Activated CD4-positive, CD25-positive, alpha-beta regulatory T cell treated with anti-CD3 and anti-CD28 coated beads, Interleukin-2, amount 50 U/mL, for 72 hours (primary cell): ENCODE data around the gene THOC6.

Experiments used
- DNase-seq: peaks from one replicate; pipeline ENCODE4 v3.0.0; 2021

Gene THOC6

GRCh38 chr16:3017794-3018506 lies 5.9 kb upstream of the THOC6 start, which contains the start of gene CLDN6:
Gene CLDN6 (minus strand): TSS chr16:3018183. CDS start chr16:3016021, 2,162 bp downstream.
- DNase-seq, result no peak

DNA sequence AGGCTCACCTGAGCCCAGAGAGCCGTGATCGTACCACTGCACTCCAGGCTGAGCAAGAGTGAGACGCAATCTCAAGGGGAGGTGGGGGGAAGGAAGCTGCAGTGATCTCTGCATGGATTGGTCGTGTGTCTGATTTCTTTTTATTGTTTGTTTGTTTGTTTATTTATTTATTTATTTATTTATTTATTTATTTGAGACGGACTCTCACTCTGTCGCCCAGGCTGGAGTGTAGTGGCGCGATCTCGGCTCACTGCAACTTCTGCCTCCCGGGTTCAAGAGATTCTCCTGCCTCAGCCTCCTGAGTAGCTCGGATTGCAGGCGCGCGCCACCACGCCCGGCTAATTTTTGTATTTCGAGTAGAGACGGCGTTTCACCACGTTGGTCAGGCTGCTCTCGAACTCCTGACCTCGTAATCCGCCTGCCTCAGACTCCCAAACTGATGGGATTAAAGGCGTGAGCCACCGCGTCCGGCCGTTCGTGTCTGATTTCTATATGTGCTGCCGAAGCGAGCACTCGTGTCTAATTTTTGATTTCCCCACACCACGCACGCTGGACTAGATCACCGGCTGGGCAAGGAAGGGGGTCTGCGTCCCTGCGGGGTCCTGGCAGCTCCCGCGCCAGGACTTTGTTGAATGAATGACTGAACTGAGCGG lies 4.1 kb upstream of the THOC6 start:
- no peak for DNase-seq

- DNase-seq, result peak; percentile 77
Measured at GRCh38 chr16:3020247-3020603, 3.6 kb upstream of the THOC6 start, which contains the start of gene TNFRSF12A. Gene TNFRSF12A (plus strand): TSS chr16:3020368. CDS start chr16:3020398, 30 bp downstream.

- DNase-seq, result peak; percentile 59
Measured at GRCh38 chr16:3020604-3021448, 3.0 kb upstream of the THOC6 start.

DNA sequence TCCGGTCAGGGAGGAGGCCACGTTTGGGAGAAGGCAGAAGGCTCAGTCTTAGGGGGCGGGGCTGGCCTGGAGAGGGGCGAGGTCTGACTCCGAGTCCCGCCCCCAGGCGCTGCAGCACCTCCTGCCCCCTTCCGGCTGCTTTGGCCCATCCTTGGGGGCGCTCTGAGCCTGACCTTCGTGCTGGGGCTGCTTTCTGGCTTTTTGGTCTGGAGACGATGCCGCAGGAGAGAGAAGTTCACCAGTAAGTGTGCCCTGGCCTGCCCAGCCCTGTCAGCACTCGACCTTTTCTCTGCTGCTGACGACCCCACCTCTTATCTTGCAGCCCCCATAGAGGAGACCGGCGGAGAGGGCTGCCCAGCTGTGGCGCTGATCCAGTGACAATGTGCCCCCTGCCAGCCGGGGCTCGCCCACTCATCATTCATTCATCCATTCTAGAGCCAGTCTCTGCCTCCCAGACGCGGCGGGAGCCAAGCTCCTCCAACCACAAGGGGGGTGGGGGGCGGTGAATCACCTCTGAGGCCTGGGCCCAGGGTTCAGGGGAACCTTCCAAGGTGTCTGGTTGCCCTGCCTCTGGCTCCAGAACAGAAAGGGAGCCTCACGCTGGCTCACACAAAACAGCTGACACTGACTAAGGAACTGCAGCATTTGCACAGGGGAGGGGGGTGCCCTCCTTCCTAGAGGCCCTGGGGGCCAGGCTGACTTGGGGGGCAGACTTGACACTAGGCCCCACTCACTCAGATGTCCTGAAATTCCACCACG lies 2.2 kb upstream of the THOC6 start:
- peak; percentile 76 for DNase-seq

- DNase-seq, result peak; percentile 83
Measured at GRCh38 chr16:3022208-3022683, 1.6 kb upstream of the THOC6 start.

GRCh38 chr16:3022684-3023414 lies 986 bp upstream of the THOC6 start:
- no peak for DNase-seq

GRCh38 chr16:3023415-3023668 lies 493 bp upstream of the THOC6 start:
- no peak for DNase-seq

- DNase-seq, result no peak
Measured at GRCh38 chr16:3025032-3026002, 1.5 kb downstream of the THOC6 start.

GRCh38 chr16:3026003-3026378 lies 2.2 kb downstream of the THOC6 start:
- DNase-seq, result no peak

DNA sequence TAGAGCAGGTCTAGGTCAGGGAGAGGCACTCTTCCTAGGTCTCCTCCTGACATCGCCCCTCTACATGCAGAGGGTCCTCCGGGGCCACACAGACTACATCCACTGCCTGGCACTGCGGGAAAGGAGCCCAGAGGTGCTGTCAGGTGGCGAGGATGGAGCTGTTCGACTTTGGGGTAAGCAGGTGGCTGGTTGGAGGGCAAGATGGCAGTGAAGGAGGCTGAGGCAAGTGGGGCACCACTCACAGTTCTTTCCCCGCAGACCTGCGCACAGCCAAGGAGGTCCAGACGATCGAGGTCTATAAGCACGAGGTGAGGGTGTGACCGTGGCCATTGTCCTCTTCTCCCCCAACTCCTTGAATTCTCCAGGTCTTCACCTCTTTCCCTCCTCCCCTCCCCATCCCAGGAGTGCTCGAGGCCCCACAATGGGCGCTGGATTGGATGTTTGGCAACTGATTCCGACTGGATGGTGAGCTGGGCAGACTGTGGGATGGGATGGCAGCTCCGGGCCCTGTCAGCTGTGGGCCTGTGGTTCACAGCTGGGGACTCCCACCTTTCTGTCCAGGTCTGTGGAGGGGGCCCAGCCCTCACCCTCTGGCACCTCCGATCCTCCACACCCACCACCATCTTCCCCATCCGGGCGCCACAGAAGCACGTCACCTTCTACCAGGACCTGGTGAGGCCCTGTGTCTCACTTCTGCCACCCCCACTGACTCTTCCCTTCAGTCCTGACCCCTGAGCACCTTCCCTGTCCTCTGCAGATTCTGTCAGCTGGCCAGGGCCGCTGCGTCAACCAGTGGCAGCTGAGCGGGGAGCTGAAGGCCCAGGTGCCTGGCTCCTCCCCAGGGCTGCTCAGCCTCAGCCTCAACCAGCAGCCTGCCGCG lies 3.0 kb downstream of the THOC6 start:
- no peak for DNase-seq

DNA sequence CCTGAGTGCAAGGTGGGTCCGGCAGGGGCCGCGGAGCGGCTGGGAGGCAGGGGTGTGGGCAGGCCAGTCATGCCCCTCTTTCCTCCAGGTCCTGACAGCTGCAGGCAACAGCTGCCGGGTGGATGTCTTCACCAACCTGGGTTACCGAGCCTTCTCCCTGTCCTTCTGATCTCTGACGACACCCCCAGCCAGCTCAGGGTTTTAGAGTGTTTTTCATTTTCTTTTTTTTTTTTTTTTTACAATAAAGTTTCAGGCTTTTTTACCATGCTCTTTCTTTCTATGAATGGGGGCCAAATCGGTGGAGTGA lies 3.6 kb downstream of the THOC6 start:
- DNase-seq, result no peak

- DNase-seq, result peak; percentile 88
Measured at GRCh38 chr16:3027983-3028715, 4.3 kb downstream of the THOC6 start.

GRCh38 chr16:3028716-3029319 lies 5.0 kb downstream of the THOC6 start:
- no peak for DNase-seq

DNA sequence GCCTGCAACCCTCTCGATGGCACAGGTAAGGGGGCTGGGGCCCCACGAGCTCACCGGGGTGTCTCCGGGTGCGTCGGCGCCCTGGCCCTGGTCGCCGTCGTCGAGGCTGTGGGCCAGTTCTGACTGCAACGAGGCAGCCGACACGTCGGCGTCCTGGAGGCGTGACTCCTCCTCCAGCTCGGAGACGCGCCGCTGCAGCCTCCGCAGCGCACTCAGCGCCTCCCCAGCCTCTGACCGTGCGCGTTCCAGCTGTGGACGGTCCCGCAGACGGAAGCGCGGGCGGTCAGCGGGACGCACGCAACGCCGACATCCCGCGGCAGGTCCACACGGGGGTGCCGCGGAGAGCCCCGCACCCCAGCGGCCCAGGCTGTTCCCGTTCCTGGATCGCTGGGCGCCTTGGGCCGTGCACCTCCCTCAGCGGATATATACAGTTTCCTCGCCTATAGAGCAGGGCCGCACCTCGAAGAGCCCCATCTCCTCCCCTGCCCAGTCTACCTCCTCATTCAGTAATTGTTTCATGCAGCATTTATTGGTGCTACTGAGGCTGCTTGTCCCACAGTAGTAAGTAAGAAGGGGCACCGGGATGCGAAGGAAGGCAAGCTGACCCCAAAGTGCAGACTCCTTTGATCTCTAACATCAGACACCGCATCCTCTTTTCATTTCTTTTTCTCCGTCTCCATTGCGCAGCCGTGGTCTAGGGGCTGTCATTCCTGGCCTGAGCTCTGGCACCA lies 5.8 kb downstream of the THOC6 start:
- peak; percentile 58 for DNase-seq

GRCh38 chr16:3030222-3031212 lies 6.7 kb downstream of the THOC6 start:
- no peak for DNase-seq

DNA sequence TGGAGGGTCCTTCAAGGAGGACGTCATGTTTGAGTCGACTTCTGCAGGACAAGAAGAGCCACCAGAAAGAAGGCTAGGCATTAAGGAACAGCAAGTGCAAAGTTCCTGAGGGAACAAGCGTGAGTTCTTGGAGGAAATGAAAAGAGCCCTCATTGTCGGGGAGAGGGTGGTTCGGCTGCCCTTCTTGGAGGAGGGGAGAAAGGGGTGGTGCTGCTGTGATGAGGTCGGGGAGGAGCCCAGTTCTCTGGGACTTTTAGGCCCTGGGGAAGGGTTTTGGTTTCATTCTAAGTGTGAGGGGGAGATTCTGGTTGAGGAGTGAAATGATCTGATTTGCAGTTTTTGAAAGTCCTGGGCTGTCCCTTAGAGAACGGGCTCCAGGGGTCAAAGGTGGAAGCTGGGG lies 8.8 kb downstream of the THOC6 start:
- no peak for DNase-seq
